GM13976 (cell line): ENCODE data around the gene SPTBN5.

Experiments used
- DNase-seq: peaks from one replicate; pipeline ENCODE4 v3.0.0; 2012; ENCODE audit warnings: low spot score
- in situ Hi-C: fragments of 300-500 bp; cut with MboI; formaldehyde crosslinking; loops from one replicate; pipeline ENCODE4 v1.12.0; 2022; ENCODE audit warnings: low sequenced_read_pairs, mixed read lengths, inconsistent platforms; ENCODE audit not compliant: unreplicated experiment
- TF ChIP-seq, protein P1 (sequence below): IDR thresholded peaks from 2 replicates; pipeline ENCODE4 v1.5.1; 2012; ENCODE audit warnings: borderline replicate concordance, mild to moderate bottlenecking; ENCODE audit not compliant: insufficient read depth; ENCODE audit errors: extremely low read depth, missing control alignments, control extremely low read depth

Gene SPTBN5

DNA sequence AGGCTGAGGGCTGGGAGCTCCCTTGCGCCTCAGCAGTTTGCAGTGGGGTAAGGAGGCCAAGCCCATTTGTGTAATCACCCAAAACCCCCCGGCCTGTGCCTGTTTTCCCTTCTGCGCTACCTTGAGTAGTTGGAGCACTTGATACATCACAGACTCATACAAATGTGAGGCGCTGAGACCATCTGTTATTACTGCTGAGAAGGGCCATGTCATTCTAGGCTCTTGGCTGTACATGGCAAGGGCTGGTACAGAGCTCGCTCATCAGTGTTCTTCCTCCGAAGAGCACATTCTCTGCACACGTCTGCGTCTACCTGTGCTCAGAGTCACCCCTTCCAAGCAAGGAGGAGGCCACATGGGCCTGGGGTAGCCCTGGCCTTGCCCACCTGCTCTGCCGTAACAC lies 45.9 kb downstream of the SPTBN5 start:
- DNase-seq = no peak
- in situ Hi-C loops = no loop called here

DNA sequence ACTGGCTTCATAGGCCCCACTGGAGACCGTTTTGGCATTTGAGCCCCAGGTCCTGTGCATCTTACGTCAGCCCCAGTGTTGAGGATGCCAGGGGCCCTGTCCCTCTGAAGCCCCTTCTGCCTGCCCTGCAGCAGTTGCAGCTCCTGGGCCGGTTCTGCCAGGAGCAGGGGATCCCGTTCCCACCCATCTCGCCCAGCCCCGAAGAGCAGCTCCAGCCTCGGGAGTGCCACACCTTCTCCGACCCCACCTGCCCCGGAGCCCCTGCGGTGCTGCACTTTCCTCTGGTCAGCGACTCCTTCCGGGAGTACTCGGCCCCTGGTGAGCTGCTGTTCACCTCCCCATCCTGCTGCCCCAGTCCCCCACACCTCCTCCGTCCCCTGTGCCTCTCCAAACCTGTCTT lies 46.6 kb downstream of the SPTBN5 start:
- TF ChIP-seq, protein P1, sequence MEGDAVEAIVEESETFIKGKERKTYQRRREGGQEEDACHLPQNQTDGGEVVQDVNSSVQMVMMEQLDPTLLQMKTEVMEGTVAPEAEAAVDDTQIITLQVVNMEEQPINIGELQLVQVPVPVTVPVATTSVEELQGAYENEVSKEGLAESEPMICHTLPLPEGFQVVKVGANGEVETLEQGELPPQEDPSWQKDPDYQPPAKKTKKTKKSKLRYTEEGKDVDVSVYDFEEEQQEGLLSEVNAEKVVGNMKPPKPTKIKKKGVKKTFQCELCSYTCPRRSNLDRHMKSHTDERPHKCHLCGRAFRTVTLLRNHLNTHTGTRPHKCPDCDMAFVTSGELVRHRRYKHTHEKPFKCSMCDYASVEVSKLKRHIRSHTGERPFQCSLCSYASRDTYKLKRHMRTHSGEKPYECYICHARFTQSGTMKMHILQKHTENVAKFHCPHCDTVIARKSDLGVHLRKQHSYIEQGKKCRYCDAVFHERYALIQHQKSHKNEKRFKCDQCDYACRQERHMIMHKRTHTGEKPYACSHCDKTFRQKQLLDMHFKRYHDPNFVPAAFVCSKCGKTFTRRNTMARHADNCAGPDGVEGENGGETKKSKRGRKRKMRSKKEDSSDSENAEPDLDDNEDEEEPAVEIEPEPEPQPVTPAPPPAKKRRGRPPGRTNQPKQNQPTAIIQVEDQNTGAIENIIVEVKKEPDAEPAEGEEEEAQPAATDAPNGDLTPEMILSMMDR = no peak
- in situ Hi-C loops = no loop called here
- no peak for DNase-seq

More for the DNA sequence above, 45.9 kb downstream of the SPTBN5 start:
- TF ChIP-seq, protein P1 = no peak

GRCh38 chr15:41844814-41845213 lies 49.0 kb downstream of the SPTBN5 start:
- TF ChIP-seq, protein P1 = no peak
- DNase-seq = no peak
- in situ Hi-C loops = no loop called here

- TF ChIP-seq, protein P1 = no peak
- DNase-seq = no peak
- in situ Hi-C loops = no loop called here
Measured at GRCh38 chr15:41843571-41843970, 50.3 kb downstream of the SPTBN5 start.

DNA sequence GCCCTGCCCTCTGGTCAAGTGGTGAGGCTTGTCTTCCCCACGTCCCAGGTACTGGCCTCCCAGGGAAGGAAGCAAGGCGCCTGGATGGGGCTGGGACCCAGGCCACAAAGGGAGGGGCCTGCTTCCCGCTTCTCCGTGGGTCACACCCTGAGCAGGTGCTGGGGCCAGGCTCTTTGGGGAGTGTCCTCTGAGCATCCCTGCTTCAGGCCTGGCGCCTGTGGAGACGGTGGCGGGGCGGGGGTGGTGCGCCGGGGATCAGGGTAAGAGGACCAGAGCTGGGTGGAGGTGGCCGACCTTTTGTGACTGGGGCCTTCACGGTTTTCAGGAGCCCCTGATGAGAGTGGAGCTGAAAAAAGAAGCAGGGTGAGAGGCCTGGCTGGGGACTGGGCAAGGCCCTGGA lies 51.6 kb downstream of the SPTBN5 start:
- DNase-seq = no peak
- TF ChIP-seq, protein P1 = no peak
- in situ Hi-C loops = no loop called here

DNA sequence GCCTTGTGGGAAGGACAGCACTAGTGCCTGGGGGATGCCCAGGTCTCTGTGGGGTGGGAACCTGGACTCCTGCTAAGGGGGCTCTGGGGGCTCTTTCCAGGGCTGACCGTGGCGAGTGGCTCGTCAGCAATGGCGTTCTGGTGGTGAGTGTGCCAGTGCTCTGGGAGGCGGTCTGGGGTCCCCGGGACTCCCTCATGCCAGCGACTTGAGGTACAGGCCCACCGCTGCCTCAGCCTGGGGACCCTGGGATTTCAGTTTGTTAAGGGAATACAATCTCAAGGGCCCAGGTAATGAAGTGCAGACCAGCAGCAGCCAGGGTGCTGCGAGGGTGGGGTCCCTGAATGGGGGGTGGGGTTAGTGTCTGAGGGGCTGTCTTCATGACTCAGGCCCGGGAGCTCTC lies 52.7 kb downstream of the SPTBN5 start:
- TF ChIP-seq, protein P1 = no peak
- no peak for DNase-seq
- in situ Hi-C loops = no loop called here

DNA sequence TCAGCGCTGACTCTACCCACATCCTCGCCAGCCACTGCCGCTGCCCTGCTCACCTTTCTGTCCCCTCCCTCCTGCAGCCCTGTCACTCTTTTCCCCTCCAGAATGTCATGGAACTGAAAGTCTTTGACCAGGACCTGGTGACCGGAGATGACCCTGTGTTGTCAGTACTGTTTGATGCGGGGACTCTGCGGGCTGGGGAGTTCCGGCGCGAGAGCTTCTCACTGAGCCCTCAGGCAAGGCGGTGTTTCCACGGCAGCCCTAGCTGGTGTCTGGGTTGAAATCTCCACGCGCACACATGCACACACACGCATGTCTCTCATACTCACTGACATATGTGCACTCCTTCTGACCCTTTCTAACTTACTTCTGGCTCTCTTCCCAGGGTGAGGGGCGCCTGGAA lies 53.2 kb downstream of the SPTBN5 start:
- in situ Hi-C loops = no loop called here
- DNase-seq = no peak
- TF ChIP-seq, protein P1 = no peak
